ENCODE data around the gene GPR108. TPM values are rescaled to one million over a fixed set of nuclear protein-coding genes. Genes with fewer than 3 reads are reported as not detected.
A peak's percentile ranks its signal among the peaks of the same experiment; 100 is the strongest.

GPR108 gene
- total RNA-seq, 1 experiment from 2014 or later, result 43.0 TPM

DNA sequence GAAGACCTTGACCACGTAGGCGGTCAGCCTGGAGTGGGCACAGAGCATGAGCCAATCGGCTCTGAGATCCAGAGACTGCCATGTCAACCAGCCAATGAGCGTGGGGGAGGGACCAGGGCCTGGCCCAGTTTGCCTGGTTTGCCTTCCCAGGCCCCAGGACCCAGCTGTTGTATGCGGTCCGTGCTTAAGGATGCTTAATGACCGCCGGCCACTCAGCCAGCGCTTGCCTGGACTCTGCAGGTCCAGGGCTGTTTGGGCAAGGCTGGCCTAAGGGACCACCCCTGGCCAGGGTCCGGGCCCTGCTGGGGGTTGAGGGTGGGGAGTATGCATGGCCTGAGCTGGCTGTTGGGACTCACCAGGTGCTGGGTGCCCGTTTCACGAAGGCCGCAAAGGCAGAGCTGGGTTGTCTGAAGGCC is 44.3 kb downstream of the GPR108 start:
- Histone ChIP-seq H3K36me3 (ENCODE audit: control insufficient read depth, insufficient read depth, low read length) (no peaks in the 10 kb centered on the region), H3K4me3 (ENCODE audit: low read depth in 2 of 2, low read length in 2 of 2) (no peak overlapping the region), H3K27ac (ENCODE audit: low read length) (no peak overlapping the region), H3K4me1 (ENCODE audit: control insufficient read depth, insufficient read depth, low read length) (no peaks in the 10 kb centered on the region), H3K27me3 (ENCODE audit: control insufficient read depth, insufficient read depth, low read length) (no peaks in the 10 kb centered on the region), H3K9me3 (ENCODE audit: control insufficient read depth, insufficient read depth, low read depth, low read length) (no peaks in the 10 kb centered on the region)
- TF ChIP-seq, protein P1, sequence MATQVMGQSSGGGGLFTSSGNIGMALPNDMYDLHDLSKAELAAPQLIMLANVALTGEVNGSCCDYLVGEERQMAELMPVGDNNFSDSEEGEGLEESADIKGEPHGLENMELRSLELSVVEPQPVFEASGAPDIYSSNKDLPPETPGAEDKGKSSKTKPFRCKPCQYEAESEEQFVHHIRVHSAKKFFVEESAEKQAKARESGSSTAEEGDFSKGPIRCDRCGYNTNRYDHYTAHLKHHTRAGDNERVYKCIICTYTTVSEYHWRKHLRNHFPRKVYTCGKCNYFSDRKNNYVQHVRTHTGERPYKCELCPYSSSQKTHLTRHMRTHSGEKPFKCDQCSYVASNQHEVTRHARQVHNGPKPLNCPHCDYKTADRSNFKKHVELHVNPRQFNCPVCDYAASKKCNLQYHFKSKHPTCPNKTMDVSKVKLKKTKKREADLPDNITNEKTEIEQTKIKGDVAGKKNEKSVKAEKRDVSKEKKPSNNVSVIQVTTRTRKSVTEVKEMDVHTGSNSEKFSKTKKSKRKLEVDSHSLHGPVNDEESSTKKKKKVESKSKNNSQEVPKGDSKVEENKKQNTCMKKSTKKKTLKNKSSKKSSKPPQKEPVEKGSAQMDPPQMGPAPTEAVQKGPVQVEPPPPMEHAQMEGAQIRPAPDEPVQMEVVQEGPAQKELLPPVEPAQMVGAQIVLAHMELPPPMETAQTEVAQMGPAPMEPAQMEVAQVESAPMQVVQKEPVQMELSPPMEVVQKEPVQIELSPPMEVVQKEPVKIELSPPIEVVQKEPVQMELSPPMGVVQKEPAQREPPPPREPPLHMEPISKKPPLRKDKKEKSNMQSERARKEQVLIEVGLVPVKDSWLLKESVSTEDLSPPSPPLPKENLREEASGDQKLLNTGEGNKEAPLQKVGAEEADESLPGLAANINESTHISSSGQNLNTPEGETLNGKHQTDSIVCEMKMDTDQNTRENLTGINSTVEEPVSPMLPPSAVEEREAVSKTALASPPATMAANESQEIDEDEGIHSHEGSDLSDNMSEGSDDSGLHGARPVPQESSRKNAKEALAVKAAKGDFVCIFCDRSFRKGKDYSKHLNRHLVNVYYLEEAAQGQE (IDR thresholded peaks at IDR 0.05; ENCODE audit: insufficient read depth in 1 of 2, low read depth in 2 of 2, low read length in 1 of 2), result no peak
- no peak for TF ChIP-seq TCF7L2 (IDR thresholded peaks at IDR 0.05; ENCODE audit: low read depth, low read length)
- TF ChIP-seq POLR2AphosphoS5 (IDR thresholded peaks at IDR 0.05; ENCODE audit: low read depth, low read length), result no peak
- TF ChIP-seq, protein P2, sequence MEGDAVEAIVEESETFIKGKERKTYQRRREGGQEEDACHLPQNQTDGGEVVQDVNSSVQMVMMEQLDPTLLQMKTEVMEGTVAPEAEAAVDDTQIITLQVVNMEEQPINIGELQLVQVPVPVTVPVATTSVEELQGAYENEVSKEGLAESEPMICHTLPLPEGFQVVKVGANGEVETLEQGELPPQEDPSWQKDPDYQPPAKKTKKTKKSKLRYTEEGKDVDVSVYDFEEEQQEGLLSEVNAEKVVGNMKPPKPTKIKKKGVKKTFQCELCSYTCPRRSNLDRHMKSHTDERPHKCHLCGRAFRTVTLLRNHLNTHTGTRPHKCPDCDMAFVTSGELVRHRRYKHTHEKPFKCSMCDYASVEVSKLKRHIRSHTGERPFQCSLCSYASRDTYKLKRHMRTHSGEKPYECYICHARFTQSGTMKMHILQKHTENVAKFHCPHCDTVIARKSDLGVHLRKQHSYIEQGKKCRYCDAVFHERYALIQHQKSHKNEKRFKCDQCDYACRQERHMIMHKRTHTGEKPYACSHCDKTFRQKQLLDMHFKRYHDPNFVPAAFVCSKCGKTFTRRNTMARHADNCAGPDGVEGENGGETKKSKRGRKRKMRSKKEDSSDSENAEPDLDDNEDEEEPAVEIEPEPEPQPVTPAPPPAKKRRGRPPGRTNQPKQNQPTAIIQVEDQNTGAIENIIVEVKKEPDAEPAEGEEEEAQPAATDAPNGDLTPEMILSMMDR (IDR thresholded peaks at IDR 0.05), result no peak
- no peak for TF ChIP-seq SIN3A (IDR thresholded peaks at IDR 0.05; ENCODE audit: borderline replicate concordance, insufficient read depth, low read depth, low read length)
- no TSS peak for BruUV-seq (replicated peaks)
- intact Hi-C loops (cut with micrococcal nuclease; ENCODE audit: unreplicated experiment), result no loop called here
- no peak for DNase-seq (ENCODE audit: low read depth, low spot score)
- ChIA-PET POLR2A (no interaction called here), CTCF (no interaction called here)
- 0 out of 2 replicates have a peak, but pooled peaks have one; percentile 45 for ATAC-seq
- in situ Hi-C loops (cut with HindIII; ENCODE audit: low pct_unique_long_range_greater_than_20kb, low sequenced_read_pairs), result no loop called here

DNA sequence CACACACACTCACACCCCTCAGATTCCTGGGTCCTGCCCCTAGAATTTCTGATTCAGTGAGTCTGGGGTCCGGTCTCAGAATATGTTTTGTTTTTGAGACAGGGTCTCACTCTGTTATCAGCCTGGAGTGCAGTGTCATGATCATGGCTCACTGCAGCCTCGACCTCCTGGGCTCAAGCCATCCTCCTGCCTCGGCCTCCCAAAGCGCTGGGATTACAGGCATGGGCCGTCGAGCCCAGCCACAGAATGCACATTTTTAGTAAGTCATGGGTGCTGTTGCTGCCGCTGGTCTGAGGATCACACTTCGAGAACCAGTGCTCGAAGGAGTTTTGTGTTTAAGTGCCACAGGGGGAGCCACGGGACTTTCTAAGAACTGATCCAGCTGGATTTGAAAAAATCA is 45.4 kb downstream of the GPR108 start:
- ATAC-seq (no peak), DNase-seq (ENCODE audit: low read depth, low spot score) (no peak)
- Histone ChIP-seq H3K27ac (ENCODE audit: low read length) (no peak overlapping the region), H3K4me3 (ENCODE audit: low read depth in 2 of 2, low read length in 2 of 2) (no peak overlapping the region), H3K36me3 (ENCODE audit: control insufficient read depth, insufficient read depth, low read length) (no peaks in the 10 kb centered on the region), H3K27me3 (ENCODE audit: control insufficient read depth, insufficient read depth, low read length) (no peaks in the 10 kb centered on the region), H3K9me3 (ENCODE audit: control insufficient read depth, insufficient read depth, low read depth, low read length) (no peaks in the 10 kb centered on the region), H3K4me1 (ENCODE audit: control insufficient read depth, insufficient read depth, low read length) (no peaks in the 10 kb centered on the region)
- TF ChIP-seq TCF7L2 (IDR thresholded peaks at IDR 0.05; ENCODE audit: low read depth, low read length) (no peak), POLR2AphosphoS5 (IDR thresholded peaks at IDR 0.05; ENCODE audit: low read depth, low read length) (no peak), SIN3A (IDR thresholded peaks at IDR 0.05; ENCODE audit: borderline replicate concordance, insufficient read depth, low read depth, low read length) (no peak)
- TF ChIP-seq, protein P2 (IDR thresholded peaks at IDR 0.05), result no peak
- TF ChIP-seq, protein P1 (IDR thresholded peaks at IDR 0.05; ENCODE audit: insufficient read depth in 1 of 2, low read depth in 2 of 2, low read length in 1 of 2), result no peak
- CTCF ChIA-PET, result no interaction called here
- no TSS peak for BruUV-seq (replicated peaks)
- in situ Hi-C loops (cut with HindIII; ENCODE audit: low pct_unique_long_range_greater_than_20kb, low sequenced_read_pairs) (no loop called here), intact Hi-C loops (cut with micrococcal nuclease; ENCODE audit: unreplicated experiment) (no loop called here)
- POLR2A ChIA-PET, result no interaction called here
